Measurements from ENCODE around the gene WDFY3. TPM values are rescaled to one million over a fixed set of nuclear protein-coding genes. Genes with fewer than 3 reads are reported as not detected.
"Not testable (repeated sequence)": the region's sequence is repeated elsewhere in the genome, so short reads cannot be mapped to it uniquely, and the experiment has no call there.

WDFY3 gene
- total and polyA plus RNA-seq, 2 of the 13 experiments (the other 11 are each of a cell fraction or from before 2014, with no cell fraction given), result 16.7 to 24.5 TPM

DNA sequence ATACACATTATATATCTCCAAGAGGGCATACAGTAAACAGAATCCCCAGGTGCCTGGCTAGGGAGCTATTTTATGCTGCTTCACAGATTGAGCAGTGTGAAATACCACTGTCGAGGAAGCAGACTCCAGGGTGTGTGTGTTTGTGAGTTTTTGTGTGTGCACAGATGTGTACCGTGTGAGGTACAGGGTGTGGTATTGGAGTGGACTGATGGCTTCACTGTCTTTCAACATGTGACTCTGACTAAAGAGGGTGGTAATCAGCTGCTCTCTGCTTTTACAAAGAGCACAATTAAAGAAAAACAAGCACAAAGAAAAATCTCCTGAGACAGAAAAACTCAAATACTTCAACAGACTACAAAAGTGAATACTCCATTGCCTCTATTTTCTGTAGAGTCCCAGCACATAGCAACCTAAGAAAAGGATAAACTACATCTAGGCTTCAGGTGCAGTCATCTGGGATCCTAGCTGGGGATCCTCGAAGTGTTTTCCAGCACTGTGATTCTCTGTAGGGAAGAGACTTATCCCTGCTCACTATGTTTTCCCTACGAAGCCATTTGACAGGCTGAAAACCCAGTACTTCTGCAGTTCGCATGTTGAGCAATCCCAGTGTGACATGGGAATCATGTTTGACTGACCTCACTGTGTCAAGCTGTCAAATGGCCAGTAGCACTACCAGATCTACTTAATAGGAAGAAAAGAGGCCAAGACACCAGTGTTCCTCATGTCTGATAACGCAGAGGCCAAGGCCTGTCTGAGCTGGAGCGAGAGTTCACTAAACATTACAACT lies 283.2 kb downstream of the WDFY3 start:
- in situ Hi-C loops (cut with HindIII; ENCODE audit: extremely low pct_ligation_motif_present, low pct_unique_long_range_greater_than_20kb), result no loop called here
- POLR2A ChIA-PET, result no interaction called here

DNA sequence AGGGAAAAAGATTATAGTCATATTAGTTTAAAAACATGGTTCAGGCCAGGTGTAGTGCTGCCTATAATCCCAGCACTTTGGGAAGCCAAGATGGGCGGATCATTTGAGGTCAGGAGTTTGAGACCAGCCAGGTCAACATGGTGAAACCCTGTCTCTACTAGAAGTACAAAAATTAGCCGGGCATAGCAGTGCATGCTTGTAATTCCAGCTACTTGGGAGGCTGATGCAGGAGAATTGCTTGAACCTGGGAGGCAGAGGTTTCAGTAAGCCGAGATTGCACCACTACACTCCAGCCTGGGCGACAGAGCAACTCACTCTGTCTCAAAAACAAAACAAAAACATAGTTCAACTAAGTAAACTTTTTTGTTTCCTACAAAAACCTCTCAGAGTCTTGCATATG lies 283.8 kb downstream of the WDFY3 start:
- intact Hi-C loops (cut with micrococcal nuclease; ENCODE audit: unreplicated experiment), result loop anchor here (5.0 kb wide), 1 partner anchor 100 kb away; the partner anchor contains the start of gene CDS1
- in situ Hi-C loops (cut with HindIII; ENCODE audit: extremely low pct_ligation_motif_present, low pct_unique_long_range_greater_than_20kb); POLR2A ChIA-PET; H4K20me1 ChIP-seq (ENCODE audit: insufficient read depth, low read length); DNase-seq (ENCODE audit: low spot score); H2AFZ ChIP-seq (ENCODE audit: low read length); H3K9ac ChIP-seq (ENCODE audit: insufficient read depth, low read depth, low read length); BruUV-seq (replicated peaks); H3K4me3 ChIP-seq (replicated peaks in 1 of 3; ENCODE audit: insufficient read depth in 1 of 3, low read depth in 2 of 3, low read length in 3 of 3); H3K27me3 ChIP-seq (ENCODE audit: control insufficient read depth in 1 of 2, insufficient read depth in 2 of 2, low read length in 2 of 2); CTCF ChIA-PET (ENCODE audit: low intra/inter-chr PET ratio, low total read pairs); H3K4me2 ChIP-seq (ENCODE audit: low read depth, low read length); FAIRE-seq; H3K9me3 ChIP-seq (ENCODE audit: low read length); H3K79me2 ChIP-seq (ENCODE audit: insufficient read depth, low read length); ATAC-seq: not testable (repeated sequence)
- Histone ChIP-seq H3K4me1 (ENCODE audit: insufficient read depth, low read length) (peaks cover 24% of the 10 kb centered on the region), H3K36me3 (replicated peaks in 1 of 2; ENCODE audit: control insufficient read depth in 1 of 2, insufficient read depth in 2 of 2, low read length in 2 of 2) (peaks cover 9 to 34% of the 10 kb centered on the region in 2 experiments; a peak in 4 of 5 replicates), H3K27ac (ENCODE audit: extremely low read length, insufficient read depth, low read length) (peak overlapping the region; percentile 45)
- 88% methylated on average over 4 of the region's 4 CpGs for WGBS (ENCODE audit: low lambda C conversion rate)

More for the DNA sequence above, 283.2 kb downstream of the WDFY3 start:
- DNase-seq (ENCODE audit: low spot score) (no peak), FAIRE-seq (no peak), ATAC-seq (no peak)
- Histone ChIP-seq H3K79me2 (ENCODE audit: insufficient read depth, low read length) (no peaks in the 10 kb centered on the region), H3K36me3 (replicated peaks in 1 of 2; ENCODE audit: control insufficient read depth in 1 of 2, insufficient read depth in 2 of 2, low read length in 2 of 2) (peaks cover 10 to 36% of the 10 kb centered on the region in 2 experiments; a peak in 4 of 5 replicates), H3K4me2 (ENCODE audit: low read depth, low read length) (no peak overlapping the region), H2AFZ (ENCODE audit: low read length) (no peak overlapping the region), H3K27ac (ENCODE audit: extremely low read length, insufficient read depth, low read length) (no peak overlapping the region), H3K9me3 (ENCODE audit: low read length) (no peaks in the 10 kb centered on the region), H4K20me1 (ENCODE audit: insufficient read depth, low read length) (no peaks in the 10 kb centered on the region), H3K9ac (ENCODE audit: insufficient read depth, low read depth, low read length) (no peak overlapping the region), H3K4me3 (replicated peaks in 1 of 3; ENCODE audit: insufficient read depth in 1 of 3, low read depth in 2 of 3, low read length in 3 of 3) (no peak overlapping the region), H3K4me1 (ENCODE audit: insufficient read depth, low read length) (peaks cover 24% of the 10 kb centered on the region), H3K27me3 (ENCODE audit: control insufficient read depth in 1 of 2, insufficient read depth in 2 of 2, low read length in 2 of 2) (no peaks in the 10 kb centered on the region)
- CTCF ChIA-PET (ENCODE audit: low intra/inter-chr PET ratio, low total read pairs), result no interaction called here
- intact Hi-C loops (cut with micrococcal nuclease; ENCODE audit: unreplicated experiment), result loop anchor here (5.0 kb wide), 1 partner anchor 101 kb away; the partner anchor contains the start of gene CDS1
- WGBS (ENCODE audit: low lambda C conversion rate), result 99% methylated on average over 7 of the region's 7 CpGs
- TF ChIP-seq MZF1 (CRISPR knock-in tag; IDR thresholded peaks at IDR 0.05; ENCODE audit: borderline replicate concordance) (no peak), CEBPB (IDR thresholded peaks at IDR 0.05; ENCODE audit: borderline replicate concordance, low read depth, low read length) (peak; percentile 14; the same call in 1 of the 2 replicates)
- no TSS peak for BruUV-seq (replicated peaks)
